Measurements from ENCODE around the gene MSRB3. TPM values are rescaled to one million over a fixed set of nuclear protein-coding genes. Genes with fewer than 3 reads are reported as not detected.

The MSRB3 gene
- total and polyA plus RNA-seq, 3 experiments from 2014 or later = not detected

DNA sequence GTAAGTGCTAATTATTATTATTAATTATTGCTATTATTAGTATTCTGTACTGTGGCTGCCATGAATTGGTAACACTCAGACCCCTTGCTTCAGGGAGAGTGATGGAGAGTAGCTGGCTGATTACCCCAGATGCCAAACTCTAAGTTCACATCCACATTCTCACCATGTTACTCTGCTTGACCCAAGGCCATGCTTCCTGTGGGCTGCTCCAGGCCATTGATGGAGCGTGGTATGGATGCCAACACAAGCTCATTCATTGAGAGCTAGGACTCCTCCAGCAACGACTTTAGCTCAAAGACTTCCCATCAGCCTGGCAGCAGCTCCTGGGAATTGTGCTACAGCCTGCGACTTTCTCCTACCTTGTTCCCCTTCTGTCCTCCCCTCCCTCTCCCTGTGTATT, 233.4 kb downstream of the MSRB3 start:
- peaks cover 0 to 5% (median 0%) of the 10 kb centered on the region in 5 donors for H3K9me3 Mint-ChIP-seq
- ChIA-PET POLR2A (no interaction called here), CTCF (no interaction called here)
- no peaks in the 10 kb centered on the region for H3K9me3 ChIP-seq (ENCODE audit: low read length)
- no peak overlapping the region for H3K27ac Mint-ChIP-seq
- DNase-seq = no peak
- H3K27ac ChIP-seq (ENCODE audit: low read depth, low read length) = no peak overlapping the region
- H3K4me3 Mint-ChIP-seq = no peak overlapping the region
- H3K27me3 ChIP-seq (ENCODE audit: insufficient read depth, low read length, poor library complexity, severe bottlenecking) = no peaks in the 10 kb centered on the region
- H3K4me1 ChIP-seq (ENCODE audit: insufficient read depth, low read length) = no peaks in the 10 kb centered on the region
- peaks cover 0 to 3% of the 10 kb centered on the region in 2 donors for H3K27me3 Mint-ChIP-seq
- H3K4me3 ChIP-seq (ENCODE audit: low read length) = no peak overlapping the region
- H3K36me3 Mint-ChIP-seq = peaks cover 0 to 3% (median 0%) of the 10 kb centered on the region in 3 donors
- no peaks in the 10 kb centered on the region for H3K4me1 Mint-ChIP-seq
- no peaks in the 10 kb centered on the region for H3K36me3 ChIP-seq (ENCODE audit: insufficient read depth, low read length)

Other genes starting within 250 kb of the MSRB3 start
- not detected for gene WIF1, start 157.4 kb upstream of the MSRB3 start, total RNA-seq
- not detected for gene WIF1, start 157.4 kb upstream of the MSRB3 start, polyA plus RNA-seq
- 10 to 100 TPM; 26.4 to 26.8 TPM for gene LEMD3, start 109.1 kb upstream of the MSRB3 start, total RNA-seq
- gene LEMD3, start 109.1 kb upstream of the MSRB3 start, polyA plus RNA-seq = 28.0 TPM